Measurements from ENCODE around the gene CACNA2D2.

GRCh38 chr3:50322386-50323091, 180.9 kb downstream of the CACNA2D2 start, which contains the start of gene HYAL2:
- TF ChIP-seq CTCF (IDR thresholded peaks at IDR 0.05) (no peak), POLR2A (IDR thresholded peaks at IDR 0.05) (no peak), EP300 (IDR thresholded peaks at IDR 0.05) (no peak)
